ENCODE data around the gene CRELD2.

CRELD2 gene

DNA sequence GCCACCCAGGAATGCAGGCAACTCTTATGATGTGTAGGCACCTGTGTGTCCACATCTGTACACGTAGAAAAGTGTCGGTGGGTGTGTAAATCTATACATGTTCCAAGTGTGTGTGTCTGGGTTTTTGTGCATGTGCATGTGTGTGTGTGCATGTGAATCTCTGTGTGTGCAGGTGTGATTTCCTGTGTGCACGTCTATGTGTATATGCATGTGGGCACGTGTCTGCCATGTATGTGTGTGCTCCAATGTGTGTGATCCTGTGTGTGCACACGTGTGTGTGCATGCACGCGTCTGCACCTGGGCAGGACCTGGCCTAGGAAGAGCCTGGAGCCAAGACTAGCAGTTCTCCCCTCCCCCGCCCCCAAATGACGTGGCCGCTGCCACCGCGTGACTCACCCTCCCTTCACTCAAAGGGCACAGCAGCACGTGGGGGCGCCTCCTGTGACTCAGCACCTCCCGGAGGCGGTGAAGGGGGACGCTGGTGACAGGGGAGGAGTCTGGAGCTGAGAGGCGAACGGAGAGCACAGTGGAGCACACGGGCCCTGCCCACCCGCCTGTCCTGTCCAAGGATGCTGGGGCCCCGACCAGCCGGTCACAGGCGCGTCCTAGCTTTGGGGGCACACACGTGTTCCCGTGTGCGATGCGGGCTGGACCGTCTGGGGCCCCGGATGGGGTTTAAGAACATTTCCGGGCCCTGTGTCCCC lies 52.2 kb downstream of the CRELD2 start:
- peak; percentile 98 to 99 for DNase-seq

DNA sequence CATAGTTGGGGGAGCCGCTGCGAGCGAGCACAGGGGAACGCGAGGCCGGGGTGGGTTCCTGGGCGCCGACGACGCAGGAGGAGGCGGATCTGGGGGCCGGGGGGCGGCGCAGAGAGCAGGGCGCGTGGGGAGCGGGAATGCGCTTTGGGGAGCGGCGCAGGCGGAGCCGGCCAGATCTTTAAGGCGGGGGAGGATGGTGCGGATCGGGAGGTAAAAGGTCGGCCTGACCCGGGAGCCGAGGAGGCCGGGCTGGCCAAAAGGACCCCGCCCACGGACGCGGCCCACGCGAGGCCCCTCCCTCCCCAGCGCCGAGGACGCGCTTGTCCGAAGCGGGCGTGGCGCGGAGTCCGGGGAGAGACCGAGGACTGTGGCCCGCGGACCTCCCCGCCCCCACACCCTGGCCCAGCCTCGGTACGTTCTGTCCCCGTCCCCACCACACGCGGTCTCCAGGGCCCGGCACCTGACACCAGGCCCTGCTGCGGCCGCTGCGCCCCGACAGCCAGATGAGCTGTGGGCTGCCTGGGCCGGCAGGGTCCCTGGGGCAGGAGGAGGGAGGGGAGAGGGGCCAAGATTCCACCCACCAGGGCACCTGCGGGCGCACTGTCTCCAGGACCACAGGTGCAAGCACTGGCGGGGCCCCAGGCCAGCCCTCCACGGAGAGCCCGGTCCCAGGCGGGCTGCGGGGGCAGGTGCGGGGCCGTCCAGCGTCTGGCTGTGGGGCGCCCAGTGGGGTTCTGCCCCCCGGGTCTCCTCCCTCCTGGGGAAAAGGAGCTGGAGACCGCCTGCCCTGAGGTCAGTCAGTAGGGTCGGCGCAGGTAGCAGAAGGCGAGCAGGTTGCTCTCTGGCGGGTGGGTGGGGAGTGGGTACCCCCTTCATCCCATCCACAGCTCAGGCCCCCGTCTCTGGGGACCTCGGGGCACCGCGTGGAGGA lies 53.1 kb downstream of the CRELD2 start:
- peak; percentile 84 to 91 for DNase-seq

DNA sequence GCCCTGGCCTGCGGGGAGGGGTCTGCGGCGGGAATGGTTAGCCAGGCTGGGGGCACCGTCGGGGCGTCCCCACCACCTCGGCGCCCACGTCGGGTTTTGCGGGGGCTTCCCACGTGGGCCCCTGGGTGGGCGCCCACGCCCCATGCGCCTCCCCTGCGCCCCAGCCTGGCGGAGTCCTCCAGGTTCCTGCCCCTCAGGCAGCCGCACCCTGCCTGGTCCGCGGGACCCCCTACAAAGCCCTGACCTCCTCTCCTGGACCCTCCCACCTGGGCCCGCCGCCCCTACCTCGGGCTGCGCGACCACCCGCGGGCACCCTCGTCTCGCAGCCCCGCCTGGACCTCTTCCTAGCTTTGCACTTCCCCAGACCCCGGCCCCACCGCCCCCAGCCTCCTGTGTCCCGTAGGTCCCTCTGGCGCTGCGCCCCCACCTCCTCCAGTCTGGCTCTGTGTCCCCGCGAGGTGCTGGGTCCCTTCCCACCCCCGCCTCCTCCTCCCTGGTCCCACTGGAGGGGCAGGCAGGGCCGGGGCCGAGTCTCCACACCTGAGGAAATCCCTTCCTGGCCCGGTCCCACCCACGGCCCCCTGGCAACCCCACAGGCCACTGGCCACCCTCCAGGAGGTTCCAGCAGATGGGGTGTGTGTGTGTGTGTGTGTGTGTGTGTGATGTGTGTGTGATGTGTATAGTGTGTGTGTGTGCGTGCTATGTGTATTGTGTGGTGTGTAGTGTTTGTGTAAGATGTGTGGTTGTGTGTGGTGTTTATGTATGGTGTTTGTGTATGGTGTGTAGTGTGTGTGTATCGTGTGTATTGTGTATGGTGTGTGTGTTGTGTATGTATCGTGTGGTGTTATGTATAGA lies 54.0 kb downstream of the CRELD2 start:
- no peak for DNase-seq

DNA sequence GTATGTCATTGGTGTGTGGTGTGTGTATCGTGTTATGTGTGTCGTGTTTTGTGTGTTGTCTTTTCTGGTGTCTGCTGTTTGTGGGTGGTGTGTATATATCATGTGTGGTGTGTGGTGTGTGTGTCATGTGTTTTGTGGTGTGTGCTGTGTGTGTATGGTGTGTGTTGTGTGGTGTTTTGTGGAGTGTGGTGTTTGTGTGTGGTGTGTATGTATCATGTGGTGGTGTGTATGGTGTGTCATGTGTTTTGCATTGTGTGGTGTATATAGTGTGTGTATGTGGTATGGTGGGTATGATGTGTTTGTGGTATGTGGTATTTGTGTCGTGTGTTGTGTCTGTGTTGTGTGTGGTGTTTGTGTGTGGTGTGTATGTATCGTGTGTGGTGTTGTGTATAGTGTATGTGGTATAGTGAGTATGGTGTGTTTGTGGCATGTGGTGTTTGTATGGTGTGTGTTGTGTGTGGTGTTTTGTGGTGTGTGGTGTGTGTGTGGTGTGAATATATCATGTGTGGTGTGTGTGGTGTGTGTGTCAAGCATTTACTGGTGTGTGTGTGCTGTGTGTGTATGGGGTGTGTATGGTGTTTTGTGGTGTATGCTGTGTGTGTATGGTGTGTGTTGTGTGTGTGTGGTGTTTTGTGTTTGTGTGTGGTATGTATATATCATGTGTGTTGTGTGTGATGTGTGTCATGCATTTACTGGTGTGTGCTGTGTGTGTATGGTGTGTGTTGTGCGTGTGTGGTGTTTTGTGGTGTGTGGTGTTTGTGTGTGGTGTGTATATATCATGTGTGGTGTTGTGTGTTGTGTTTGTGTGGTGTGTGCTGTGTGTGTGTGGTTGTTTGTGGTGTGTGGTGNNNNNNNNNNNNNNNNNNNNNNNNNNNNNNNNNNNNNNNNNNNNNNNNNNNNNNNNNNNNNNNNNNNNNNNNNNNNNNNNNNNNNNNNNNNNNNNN lies 54.9 kb downstream of the CRELD2 start:
- no peak for DNase-seq

DNA sequence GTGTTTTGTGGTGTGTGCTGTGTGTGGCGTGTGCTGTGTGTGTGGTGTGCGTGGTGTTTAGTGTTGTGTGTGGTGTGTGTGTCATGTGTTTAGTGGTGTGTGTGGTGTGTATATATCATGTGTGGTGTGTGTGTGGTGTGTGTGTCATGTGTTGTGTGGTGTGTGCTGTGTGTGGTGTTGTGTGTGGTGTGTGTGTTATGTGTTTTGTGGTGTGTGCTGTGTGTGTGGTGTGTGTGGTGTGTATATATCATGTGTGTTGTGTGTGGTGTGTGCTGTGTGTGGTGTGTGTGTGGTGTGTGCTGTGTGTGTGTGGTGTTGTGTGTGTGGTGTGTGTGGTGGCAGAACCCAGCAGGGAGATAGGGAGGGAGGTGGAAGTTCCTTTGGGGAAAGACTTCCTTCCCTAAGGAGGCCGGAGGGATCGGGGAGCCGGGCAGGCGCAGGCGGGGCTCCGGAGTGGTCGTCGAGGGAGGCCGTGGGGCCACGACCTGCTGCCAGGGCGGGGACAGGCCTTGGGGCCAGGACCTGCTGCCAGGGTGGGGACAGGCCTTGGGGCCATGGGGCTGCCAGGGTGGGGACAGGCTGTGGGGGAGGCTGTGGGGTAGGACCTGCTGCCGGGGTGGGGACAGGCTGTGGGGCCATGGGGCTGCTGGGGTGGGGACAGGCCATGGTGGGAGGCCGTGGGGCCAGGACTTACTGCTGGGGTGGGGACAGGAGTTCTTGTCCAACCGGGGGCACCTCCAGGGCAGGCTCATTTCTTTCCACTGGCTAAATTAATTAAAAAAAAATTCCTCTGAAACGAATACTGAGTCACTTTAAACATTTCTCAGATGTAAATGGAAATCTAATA lies 57.3 kb downstream of the CRELD2 start:
- peak in 1 of 2 donors; percentile 49 for DNase-seq

DNA sequence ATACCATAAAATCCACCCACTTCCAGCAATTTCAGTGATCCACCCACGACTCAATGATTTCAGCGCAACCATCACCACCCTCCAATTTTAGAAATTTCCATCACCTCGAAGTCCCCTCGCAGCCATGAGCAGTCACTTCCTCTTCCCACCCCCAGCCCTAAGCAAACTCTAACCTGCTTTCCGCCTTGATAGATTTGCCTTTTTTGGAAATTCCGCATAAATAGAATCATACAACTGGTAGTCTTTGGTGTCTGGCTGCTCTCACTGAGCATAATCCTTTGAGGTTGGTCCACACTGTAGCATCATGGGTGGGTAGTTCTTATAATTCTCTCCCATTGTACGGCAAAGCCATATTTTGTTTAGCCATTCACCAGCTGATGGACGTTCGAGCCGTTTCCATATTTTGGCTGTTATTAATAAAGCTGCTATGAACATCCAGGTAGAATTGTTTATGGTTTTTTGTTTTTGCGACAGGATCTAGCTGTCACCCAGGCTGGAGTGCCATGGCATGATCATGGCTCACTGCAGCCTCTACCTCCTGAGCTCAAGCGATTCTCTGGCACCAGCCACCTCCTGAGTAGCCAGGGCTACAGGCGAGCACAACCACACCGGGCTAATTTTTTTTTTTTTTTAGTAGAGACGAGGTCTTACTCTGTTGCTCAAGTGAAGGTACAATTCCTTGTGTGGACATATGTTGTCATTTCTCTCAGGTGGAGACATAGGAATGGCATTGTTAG lies 58.2 kb downstream of the CRELD2 start:
- DNase-seq: peak; percentile 66 to 87
